GM12878 (cell line): ENCODE data around the gene HDAC9. TPM values are rescaled to one million over a fixed set of nuclear protein-coding genes. Genes with fewer than 3 reads are reported as not detected.

ENCODE experiments used
- ATAC-seq: fragments of 200-7000 bp; cut with Tn5 transposase; 3 replicates; pipeline ENCODE4 v1.9.1; 2020; ENCODE audit warnings: mild to moderate bottlenecking, moderate library complexity
- BruUV-seq: library from RNA; stranded (reverse); fragments of 400-500 nt; replicated peaks from 2 replicates; lab custom pipeline; 2021; lab: Mats Ljungman, UMichigan
- CTCF ChIA-PET: fragments of 300-600 bp; sonication (Branson Sonifier 250); formaldehyde crosslinking; extraction: SDS; loops from one replicate; lab custom pipeline; 2021; ENCODE audit warnings: inconsistent platforms; lab: Yijun Ruan, JAX
- POLR2A ChIA-PET: fragments of 350-600 bp; formaldehyde crosslinking; extraction: SDS; loops from one replicate; lab custom pipeline; 2021; ENCODE audit warnings: inconsistent platforms; lab: Charles Lee
- RAD21 ChIA-PET: fragments of 300-600 bp; sonication (Branson Sonifier 250); formaldehyde crosslinking; loops from one replicate; lab custom pipeline; 2023; ENCODE audit warnings: antibody characterized with exemption; ENCODE audit not compliant: unreplicated experiment; lab: Charles Lee
- SMC1A ChIA-PET: fragments of 300-600 bp; sonication (Branson Sonifier 250); formaldehyde crosslinking; loops from one replicate; lab custom pipeline; 2023; ENCODE audit not compliant: unreplicated experiment, uncharacterized antibody; lab: Charles Lee
- DNase-seq: peaks from one replicate; pipeline ENCODE4 v3.0.0-alpha.2; 2011; ENCODE audit warnings: low read depth, low spot score
- FAIRE-seq: peaks from 3 replicates; lab custom pipeline; 2011; peaks lifted over from hg19 to GRCh38; lab: Jason Lieb, UNC
- H2AFZ ChIP-seq: 2 replicates; pipeline ENCODE4 v1.6.0; 2011; ENCODE audit warnings: low read depth, low read length, control low read depth; ENCODE audit not compliant: control insufficient read depth
- H3K27ac ChIP-seq: 2 replicates; pipeline ENCODE4 v1.5.1; 2011; ENCODE audit warnings: control low read depth; ENCODE audit not compliant: control insufficient read depth, insufficient read depth
- H3K27me3 ChIP-seq, 2 experiments: replicated peaks in 1 of 2; 2 replicates each; pipeline versions ENCODE4 v1.6.0 to v1.6.1; 2011; ENCODE audit warnings: low read length in 1 of 2; ENCODE audit not compliant: control insufficient read depth in 2 of 2, insufficient read depth in 2 of 2
- H3K36me3 ChIP-seq, 2 experiments: 2 replicates each; pipeline ENCODE4 v1.5.1; 2011; ENCODE audit warnings: low read length in 1 of 2; ENCODE audit not compliant: control insufficient read depth in 2 of 2, insufficient read depth in 2 of 2
- H3K4me1 ChIP-seq: 2 replicates; pipeline ENCODE4 v1.6.1; 2011; ENCODE audit warnings: mild to moderate bottlenecking, low read length, moderate library complexity, mixed read lengths; ENCODE audit not compliant: control insufficient read depth, insufficient read depth
- H3K4me2 ChIP-seq: 2 replicates; pipeline ENCODE4 v1.6.0; 2011; ENCODE audit warnings: control low read depth; ENCODE audit not compliant: control insufficient read depth, insufficient read depth
- H3K4me3 ChIP-seq: fragments of 200-600 bp; sonication (generic); 2 replicates; pipeline ENCODE4 v1.5.1; 2016
- H3K79me2 ChIP-seq: 2 replicates; pipeline ENCODE4 v1.6.0; 2011; ENCODE audit warnings: low read length; ENCODE audit not compliant: control insufficient read depth, insufficient read depth
- H3K9ac ChIP-seq: 2 replicates; pipeline ENCODE4 v1.8.0; 2011; ENCODE audit warnings: low read length, control low read depth, mixed read lengths; ENCODE audit not compliant: control insufficient read depth, insufficient read depth
- H3K9me3 ChIP-seq: replicated peaks from 3 replicates; pipeline ENCODE4 v1.5.1; 2011; ENCODE audit warnings: mild to moderate bottlenecking, low read length; ENCODE audit not compliant: control insufficient read depth, insufficient read depth
- H4K20me1 ChIP-seq: 2 replicates; pipeline ENCODE4 v1.6.0; 2011; ENCODE audit not compliant: control insufficient read depth, insufficient read depth
- KLF5 ChIP-seq: fragments of 450-650 bp; IDR thresholded peaks from 2 replicates; pipeline ENCODE4 v1.6.1; 2014; ENCODE audit warnings: mild to moderate bottlenecking; ENCODE audit not compliant: partially characterized antibody
- SPI1 ChIP-seq: IDR thresholded peaks from 2 replicates; pipeline ENCODE4 v1.6.1; 2011; ENCODE audit warnings: low read depth, mild to moderate bottlenecking, low read length, moderate library complexity, borderline replicate concordance; ENCODE audit not compliant: insufficient read depth
- ZSCAN29 ChIP-seq: fragments of 450-650 bp; IDR thresholded peaks from 2 replicates; pipeline ENCODE4 v1.6.1; 2017; ENCODE audit warnings: mild to moderate bottlenecking, moderate library complexity
- WGBS: methylation state at CpG from one replicate; pipeline ENCODE4 v1.1.6; 2016; ENCODE audit warnings: low lambda C conversion rate; ENCODE audit not compliant: insufficient replicate concordance, insufficient coverage; ENCODE audit errors: missing lambda C conversion rate; 5-methylcytosine and 5-hydroxymethylcytosine counted together
- in situ Hi-C: fragments of 300-500 bp; cut with MboI; formaldehyde crosslinking; loops from 9 replicates; pipeline ENCODE4 v1.14.3; 2018; ENCODE audit warnings: mixed read lengths
- intact Hi-C: fragments of 100-400 bp; cut with micrococcal nuclease; formaldehyde crosslinking; loops from one replicate; pipeline ENCODE4 v1.14.2; 2022; ENCODE audit not compliant: unreplicated experiment
- polyA plus RNA-seq, 11 experiments: library from polyadenylated mRNA; depleted of rRNA in 4 of 11; unstranded in 6 of 11; stranded (reverse) in 5 of 11; fragments of >200 nt; fragmentation: Nextera tagmentation in 4 of 11; fragmentation: Illumina TruSeq in 1 of 11; extraction: Ambion mirVana in 4 of 11; extraction: Trizol in 1 of 11; gene quantifications; 1 replicate in 1 of 11; 2 replicates in 10 of 11; pipeline versions ENCODE4 v1.2.1 to v1.2.3, GENCODE V29; 2011 to 2016; ENCODE audit warnings: inconsistent platforms in 2 of 11, missing spikeins in 2 of 11, low read depth in 1 of 11
- total RNA-seq, 4 experiments: library from RNA; depleted of rRNA in 3 of 4; stranded (reverse); fragments of >200 nt in 3 of 4; fragmentation: Illumina TruSeq in 1 of 4; extraction: Trizol in 1 of 4; gene quantifications; 2 replicates each; pipeline versions ENCODE4 v1.2.1 to v1.2.3, GENCODE V29; 2013 to 2021
- TF ChIP-seq, protein P1 (sequence below): fragments of 450-650 bp; IDR thresholded peaks from 2 replicates; pipeline ENCODE4 v1.6.1; 2016; ENCODE audit warnings: mild to moderate bottlenecking

HDAC9 gene
- total and polyA plus RNA-seq, 10 of the 15 experiments (the other 5 are each of a cell fraction or from before 2014, with no cell fraction given), result 0.73 to 12.8 (median 0.92) TPM

- 5% methylated on average over 1 of the region's 1 CpG for WGBS
- BruUV-seq, result no TSS peak
- in situ Hi-C loops, result no loop called here
- ChIA-PET SMC1A (interaction anchor here (0.6 kb wide), 1 partner anchor 348 kb away, joined by 3 read pairs; no protein-coding TSS in a partner anchor), POLR2A (no interaction called here), RAD21 (no interaction called here), CTCF (interaction anchor here (1.7 kb wide), 1 partner anchor 9 kb away, joined by 4 read pairs; no protein-coding TSS in a partner anchor)
- ATAC-seq (no peak), FAIRE-seq (no peak), DNase-seq (no peak)
- Histone ChIP-seq H3K9me3 (no peaks in the 10 kb centered on the region), H3K27me3 (no peaks in the 10 kb centered on the region), H3K4me3 (no peak overlapping the region), H4K20me1 (no peaks in the 10 kb centered on the region), H3K4me2 (no peak overlapping the region), H3K79me2 (no peaks in the 10 kb centered on the region), H3K36me3 (no peaks in the 10 kb centered on the region), H2AFZ (no peak overlapping the region), H3K9ac (no peak overlapping the region), H3K4me1 (no peaks in the 10 kb centered on the region), H3K27ac (no peak overlapping the region)
- intact Hi-C loops, result no loop called here
- no peak for TF ChIP-seq KLF5
Observed at GRCh38 chr7:18619311-18619710, 123.8 kb downstream of the HDAC9 start.

GRCh38 chr7:18623389-18623788, 127.8 kb downstream of the HDAC9 start:
- H3K4me3 ChIP-seq, result no peak overlapping the region
- in situ Hi-C loops (no loop called here), intact Hi-C loops (no loop called here)
- H3K4me1 ChIP-seq, result no peaks in the 10 kb centered on the region
- no peak overlapping the region for H2AFZ ChIP-seq
- 91% methylated on average over 3 of the region's 3 CpGs for WGBS
- no peaks in the 10 kb centered on the region for H3K27me3 ChIP-seq
- no peak overlapping the region for H3K27ac ChIP-seq
- ChIA-PET CTCF (no interaction called here), SMC1A (interaction anchor here (0.8 kb wide), 1 partner anchor 42 kb away, joined by 3 read pairs; no protein-coding TSS in a partner anchor), RAD21 (no interaction called here), POLR2A (no interaction called here)
- TF ChIP-seq, protein P1, sequence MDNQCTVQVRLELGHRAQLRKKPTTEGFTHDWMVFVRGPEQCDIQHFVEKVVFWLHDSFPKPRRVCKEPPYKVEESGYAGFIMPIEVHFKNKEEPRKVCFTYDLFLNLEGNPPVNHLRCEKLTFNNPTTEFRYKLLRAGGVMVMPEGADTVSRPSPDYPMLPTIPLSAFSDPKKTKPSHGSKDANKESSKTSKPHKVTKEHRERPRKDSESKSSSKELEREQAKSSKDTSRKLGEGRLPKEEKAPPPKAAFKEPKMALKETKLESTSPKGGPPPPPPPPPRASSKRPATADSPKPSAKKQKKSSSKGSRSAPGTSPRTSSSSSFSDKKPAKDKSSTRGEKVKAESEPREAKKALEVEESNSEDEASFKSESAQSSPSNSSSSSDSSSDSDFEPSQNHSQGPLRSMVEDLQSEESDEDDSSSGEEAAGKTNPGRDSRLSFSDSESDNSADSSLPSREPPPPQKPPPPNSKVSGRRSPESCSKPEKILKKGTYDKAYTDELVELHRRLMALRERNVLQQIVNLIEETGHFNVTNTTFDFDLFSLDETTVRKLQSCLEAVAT, result no peak
- no peak for TF ChIP-seq ZSCAN29
- no peak for TF ChIP-seq SPI1
- H3K9ac ChIP-seq, result no peak overlapping the region
- DNase-seq, result no peak
- no TSS peak for BruUV-seq
- FAIRE-seq, result no peak
- H3K79me2 ChIP-seq, result no peaks in the 10 kb centered on the region
- no peaks in the 10 kb centered on the region for H3K36me3 ChIP-seq
- no peaks in the 10 kb centered on the region for H4K20me1 ChIP-seq
- H3K4me2 ChIP-seq, result no peak overlapping the region
- H3K9me3 ChIP-seq, result no peaks in the 10 kb centered on the region
- ATAC-seq, result no peak
